ENCODE results near the gene OXA1L.

GRCh38 chr14:22773162-22774010, 6.9 kb downstream of the OXA1L start:
- TF ChIP-seq, protein P1, sequence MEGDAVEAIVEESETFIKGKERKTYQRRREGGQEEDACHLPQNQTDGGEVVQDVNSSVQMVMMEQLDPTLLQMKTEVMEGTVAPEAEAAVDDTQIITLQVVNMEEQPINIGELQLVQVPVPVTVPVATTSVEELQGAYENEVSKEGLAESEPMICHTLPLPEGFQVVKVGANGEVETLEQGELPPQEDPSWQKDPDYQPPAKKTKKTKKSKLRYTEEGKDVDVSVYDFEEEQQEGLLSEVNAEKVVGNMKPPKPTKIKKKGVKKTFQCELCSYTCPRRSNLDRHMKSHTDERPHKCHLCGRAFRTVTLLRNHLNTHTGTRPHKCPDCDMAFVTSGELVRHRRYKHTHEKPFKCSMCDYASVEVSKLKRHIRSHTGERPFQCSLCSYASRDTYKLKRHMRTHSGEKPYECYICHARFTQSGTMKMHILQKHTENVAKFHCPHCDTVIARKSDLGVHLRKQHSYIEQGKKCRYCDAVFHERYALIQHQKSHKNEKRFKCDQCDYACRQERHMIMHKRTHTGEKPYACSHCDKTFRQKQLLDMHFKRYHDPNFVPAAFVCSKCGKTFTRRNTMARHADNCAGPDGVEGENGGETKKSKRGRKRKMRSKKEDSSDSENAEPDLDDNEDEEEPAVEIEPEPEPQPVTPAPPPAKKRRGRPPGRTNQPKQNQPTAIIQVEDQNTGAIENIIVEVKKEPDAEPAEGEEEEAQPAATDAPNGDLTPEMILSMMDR (conservative IDR thresholded peaks at IDR 0.05; ENCODE audit: low read depth in 2 of 2), result no peak
- no peak for TF ChIP-seq EZH2phosphoT487 (IDR thresholded peaks at IDR 0.05; ENCODE audit: unreplicated experiment)
- TF ChIP-seq REST (IDR thresholded peaks at IDR 0.05; ENCODE audit: unreplicated experiment), result no peak
- no peak for TF ChIP-seq POLR2AphosphoS5 (IDR thresholded peaks at IDR 0.05; ENCODE audit: low read depth)
- no peak for TF ChIP-seq EZH2 (IDR thresholded peaks at IDR 0.05; ENCODE audit: low read depth, unreplicated experiment)
- no peak for TF ChIP-seq JUNB (IDR thresholded peaks at IDR 0.05; ENCODE audit: unreplicated experiment)
- no peak for TF ChIP-seq CREB1 (CRISPR knock-in tag; IDR thresholded peaks at IDR 0.05; ENCODE audit: low read depth)
- no peak for TF ChIP-seq ZNF114 (CRISPR knock-in tag; IDR thresholded peaks at IDR 0.05)
- TF ChIP-seq NANOG (IDR thresholded peaks at IDR 0.05; ENCODE audit: borderline replicate concordance), result no peak
